ENCODE results near the gene RBM17.
A peak's percentile ranks its signal among the peaks of the same experiment; 100 is the strongest.

RBM17 gene

GRCh38 chr10:6148251-6148701, 59.4 kb downstream of the RBM17 start:
- no peak overlapping the region for H3K4me3 ChIP-seq (ENCODE audit: low read depth, low read length)
- DNase-seq (ENCODE audit: low read depth), result no peak
- no peak for TF ChIP-seq CTCF (IDR thresholded peaks at IDR 0.05; ENCODE audit: control insufficient read depth, extremely low read depth, insufficient read depth)

DNA sequence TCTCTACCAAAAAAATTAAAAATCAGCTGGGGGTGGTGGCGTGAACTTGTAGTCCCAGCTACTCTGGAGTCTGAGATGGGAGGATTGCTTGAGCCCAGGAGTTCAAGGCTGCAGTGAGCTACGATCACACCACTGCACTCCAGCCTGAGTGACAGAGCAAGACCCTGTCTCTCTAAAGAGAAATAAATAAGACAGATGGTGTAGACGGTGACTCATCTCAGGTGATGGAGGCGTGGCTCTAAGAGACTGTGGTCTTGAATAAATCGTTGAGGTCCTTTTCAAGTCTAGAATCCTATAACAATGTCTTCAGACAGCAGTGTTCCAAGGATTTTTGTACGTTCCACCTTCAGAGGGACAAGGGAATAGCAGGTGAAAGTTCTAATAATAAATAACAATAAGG, 60.1 kb downstream of the RBM17 start:
- no peak for TF ChIP-seq CTCF (IDR thresholded peaks at IDR 0.05; ENCODE audit: control insufficient read depth, extremely low read depth, insufficient read depth)
- DNase-seq (ENCODE audit: low read depth), result no peak
- no peak overlapping the region for H3K4me3 ChIP-seq (ENCODE audit: low read depth, low read length)

GRCh38 chr10:6151087-6151977, 62.5 kb downstream of the RBM17 start:
- TF ChIP-seq CTCF (IDR thresholded peaks at IDR 0.05; ENCODE audit: control insufficient read depth, extremely low read depth, insufficient read depth), result peak; percentile 62
- DNase-seq (ENCODE audit: low read depth), result no peak

GRCh38 chr10:6153845-6154244, 65.0 kb downstream of the RBM17 start:
- no peak for TF ChIP-seq CTCF (IDR thresholded peaks at IDR 0.05; ENCODE audit: control insufficient read depth, extremely low read depth, insufficient read depth)
- H3K4me3 ChIP-seq (ENCODE audit: low read depth, low read length), result no peak overlapping the region
- no peak for DNase-seq (ENCODE audit: low read depth)

More at GRCh38 chr10:6151087-6151977, 62.5 kb downstream of the RBM17 start:
- H3K4me3 ChIP-seq (ENCODE audit: low read depth, low read length), result no peak overlapping the region

- DNase-seq (ENCODE audit: low read depth), result no peak
- H3K4me3 ChIP-seq (ENCODE audit: low read depth, low read length), result no peak overlapping the region
- TF ChIP-seq CTCF (IDR thresholded peaks at IDR 0.05; ENCODE audit: control insufficient read depth, extremely low read depth, insufficient read depth), result no peak
These were observed 65.7 kb downstream of the RBM17 start for GRCh38 chr10:6154566-6154965.

DNA sequence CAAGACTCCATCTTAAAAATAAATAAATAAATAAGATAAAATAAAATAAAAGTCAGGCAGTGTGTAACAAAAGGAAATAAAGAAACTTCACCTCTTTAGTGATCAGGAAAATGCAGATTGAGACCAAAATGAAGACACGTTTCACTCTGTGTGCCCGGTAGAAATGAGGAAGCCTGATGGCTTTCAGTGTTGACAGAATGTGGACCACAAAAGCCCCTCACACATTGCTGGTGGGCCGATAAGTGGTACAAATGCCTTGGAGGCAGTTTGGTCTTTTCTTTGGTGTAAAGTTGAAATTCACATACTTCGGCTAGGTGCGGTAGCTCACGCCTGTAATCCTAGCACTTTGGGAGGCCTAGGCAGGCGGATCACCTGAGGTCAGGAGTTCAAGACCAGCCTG, 69.4 kb downstream of the RBM17 start:
- H3K4me3 ChIP-seq (ENCODE audit: low read depth, low read length), result no peak overlapping the region
- DNase-seq (ENCODE audit: low read depth), result no peak
- TF ChIP-seq CTCF (IDR thresholded peaks at IDR 0.05; ENCODE audit: control insufficient read depth, extremely low read depth, insufficient read depth), result no peak

Data from LNCaP clone FGC (cell line).